ENCODE measurements around the gene DCLRE1B. TPM values are rescaled to one million over a fixed set of nuclear protein-coding genes. Genes with fewer than 3 reads are reported as not detected.

DCLRE1B gene
- total and polyA plus RNA-seq, 9 of the 15 experiments (the other 6 are each of a cell fraction or from before 2014, with no cell fraction given) = 10.6 to 28.8 (median 17.2) TPM

DNA sequence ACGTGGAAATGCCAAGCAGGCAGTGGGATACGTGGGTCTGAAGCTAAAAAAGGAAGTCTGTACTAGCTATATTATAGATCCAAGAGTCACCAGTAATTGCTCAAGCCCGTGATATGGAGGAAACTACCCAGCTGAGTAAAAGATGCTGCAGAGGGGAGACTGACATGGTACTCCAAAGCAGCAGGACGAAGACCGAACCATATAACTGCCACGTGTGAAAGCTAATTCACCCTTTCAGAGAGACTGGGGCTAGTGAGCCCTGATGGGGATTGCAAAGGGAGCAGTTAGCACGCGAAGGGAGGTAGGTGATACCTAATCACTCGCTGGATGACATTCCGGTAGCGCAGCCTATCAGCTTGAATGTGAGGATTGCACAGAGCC lies 843 bp upstream of the DCLRE1B start (continued):
- no peak for TF ChIP-seq SAP30 (IDR thresholded peaks at IDR 0.05; ENCODE audit: borderline replicate concordance, insufficient read depth, low read depth, low read length, poor library complexity, severe bottlenecking)
- TF ChIP-seq ARNT (IDR thresholded peaks at IDR 0.05) = 0 out of 4 replicates have a peak, but pooled peaks of 1 of the 2 experiments have one; percentile 30
- TF ChIP-seq SRSF1 (IDR thresholded peaks at IDR 0.05; ENCODE audit: low read depth, low read length) = no peak
- no peak for TF ChIP-seq CBX3 (IDR thresholded peaks at IDR 0.05; ENCODE audit: borderline replicate concordance in 1 of 2, low read length in 2 of 2)
- no peak for TF ChIP-seq KDM1A (IDR thresholded peaks at IDR 0.05)
- no peak for TF ChIP-seq RAD51 (IDR thresholded peaks at IDR 0.05; ENCODE audit: borderline replicate concordance, low read depth)
- TF ChIP-seq C11orf30 (IDR thresholded peaks at IDR 0.05; ENCODE audit: low read depth) = no peak
- no peak for TF ChIP-seq HNRNPUL1 (IDR thresholded peaks at IDR 0.05; ENCODE audit: low read length)
- TF ChIP-seq, protein P1, sequence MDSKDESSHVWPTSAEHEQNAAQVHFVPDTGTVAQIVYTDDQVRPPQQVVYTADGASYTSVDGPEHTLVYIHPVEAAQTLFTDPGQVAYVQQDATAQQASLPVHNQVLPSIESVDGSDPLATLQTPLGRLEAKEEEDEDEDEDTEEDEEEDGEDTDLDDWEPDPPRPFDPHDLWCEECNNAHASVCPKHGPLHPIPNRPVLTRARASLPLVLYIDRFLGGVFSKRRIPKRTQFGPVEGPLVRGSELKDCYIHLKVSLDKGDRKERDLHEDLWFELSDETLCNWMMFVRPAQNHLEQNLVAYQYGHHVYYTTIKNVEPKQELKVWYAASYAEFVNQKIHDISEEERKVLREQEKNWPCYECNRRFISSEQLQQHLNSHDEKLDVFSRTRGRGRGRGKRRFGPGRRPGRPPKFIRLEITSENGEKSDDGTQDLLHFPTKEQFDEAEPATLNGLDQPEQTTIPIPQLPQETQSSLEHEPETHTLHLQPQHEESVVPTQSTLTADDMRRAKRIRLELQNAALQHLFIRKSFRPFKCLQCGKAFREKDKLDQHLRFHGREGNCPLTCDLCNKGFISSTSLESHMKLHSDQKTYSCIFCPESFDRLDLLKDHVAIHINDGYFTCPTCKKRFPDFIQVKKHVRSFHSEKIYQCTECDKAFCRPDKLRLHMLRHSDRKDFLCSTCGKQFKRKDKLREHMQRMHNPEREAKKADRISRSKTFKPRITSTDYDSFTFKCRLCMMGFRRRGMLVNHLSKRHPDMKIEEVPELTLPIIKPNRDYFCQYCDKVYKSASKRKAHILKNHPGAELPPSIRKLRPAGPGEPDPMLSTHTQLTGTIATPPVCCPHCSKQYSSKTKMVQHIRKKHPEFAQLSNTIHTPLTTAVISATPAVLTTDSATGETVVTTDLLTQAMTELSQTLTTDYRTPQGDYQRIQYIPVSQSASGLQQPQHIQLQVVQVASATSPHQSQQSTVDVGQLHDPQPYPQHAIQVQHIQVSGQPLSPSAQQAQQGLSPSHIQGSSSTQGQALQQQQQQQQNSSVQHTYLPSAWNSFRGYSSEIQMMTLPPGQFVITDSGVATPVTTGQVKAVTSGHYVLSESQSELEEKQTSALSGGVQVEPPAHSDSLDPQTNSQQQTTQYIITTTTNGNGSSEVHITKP (IDR thresholded peaks at IDR 0.05; ENCODE audit: partially characterized antibody) = peak; percentile 5
- TF ChIP-seq, protein P2, sequence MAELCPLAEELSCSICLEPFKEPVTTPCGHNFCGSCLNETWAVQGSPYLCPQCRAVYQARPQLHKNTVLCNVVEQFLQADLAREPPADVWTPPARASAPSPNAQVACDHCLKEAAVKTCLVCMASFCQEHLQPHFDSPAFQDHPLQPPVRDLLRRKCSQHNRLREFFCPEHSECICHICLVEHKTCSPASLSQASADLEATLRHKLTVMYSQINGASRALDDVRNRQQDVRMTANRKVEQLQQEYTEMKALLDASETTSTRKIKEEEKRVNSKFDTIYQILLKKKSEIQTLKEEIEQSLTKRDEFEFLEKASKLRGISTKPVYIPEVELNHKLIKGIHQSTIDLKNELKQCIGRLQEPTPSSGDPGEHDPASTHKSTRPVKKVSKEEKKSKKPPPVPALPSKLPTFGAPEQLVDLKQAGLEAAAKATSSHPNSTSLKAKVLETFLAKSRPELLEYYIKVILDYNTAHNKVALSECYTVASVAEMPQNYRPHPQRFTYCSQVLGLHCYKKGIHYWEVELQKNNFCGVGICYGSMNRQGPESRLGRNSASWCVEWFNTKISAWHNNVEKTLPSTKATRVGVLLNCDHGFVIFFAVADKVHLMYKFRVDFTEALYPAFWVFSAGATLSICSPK (IDR thresholded peaks at IDR 0.05; ENCODE audit: borderline replicate concordance) = no peak
- TF ChIP-seq, protein P3, sequence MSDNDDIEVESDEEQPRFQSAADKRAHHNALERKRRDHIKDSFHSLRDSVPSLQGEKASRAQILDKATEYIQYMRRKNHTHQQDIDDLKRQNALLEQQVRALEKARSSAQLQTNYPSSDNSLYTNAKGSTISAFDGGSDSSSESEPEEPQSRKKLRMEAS (CRISPR knock-in tag; IDR thresholded peaks at IDR 0.05) = peak; percentile 72; the same call in 1 of the 2 replicates
- TF ChIP-seq MCM3 (IDR thresholded peaks at IDR 0.05) = no peak
- TF ChIP-seq, protein P4, sequence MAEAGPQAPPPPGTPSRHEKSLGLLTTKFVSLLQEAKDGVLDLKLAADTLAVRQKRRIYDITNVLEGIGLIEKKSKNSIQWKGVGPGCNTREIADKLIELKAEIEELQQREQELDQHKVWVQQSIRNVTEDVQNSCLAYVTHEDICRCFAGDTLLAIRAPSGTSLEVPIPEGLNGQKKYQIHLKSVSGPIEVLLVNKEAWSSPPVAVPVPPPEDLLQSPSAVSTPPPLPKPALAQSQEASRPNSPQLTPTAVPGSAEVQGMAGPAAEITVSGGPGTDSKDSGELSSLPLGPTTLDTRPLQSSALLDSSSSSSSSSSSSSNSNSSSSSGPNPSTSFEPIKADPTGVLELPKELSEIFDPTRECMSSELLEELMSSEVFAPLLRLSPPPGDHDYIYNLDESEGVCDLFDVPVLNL (CRISPR knock-in tag; IDR thresholded peaks at IDR 0.05; ENCODE audit: low read depth) = peak; percentile 19; the same call in 1 of the 2 replicates
- TF ChIP-seq, protein P5, sequence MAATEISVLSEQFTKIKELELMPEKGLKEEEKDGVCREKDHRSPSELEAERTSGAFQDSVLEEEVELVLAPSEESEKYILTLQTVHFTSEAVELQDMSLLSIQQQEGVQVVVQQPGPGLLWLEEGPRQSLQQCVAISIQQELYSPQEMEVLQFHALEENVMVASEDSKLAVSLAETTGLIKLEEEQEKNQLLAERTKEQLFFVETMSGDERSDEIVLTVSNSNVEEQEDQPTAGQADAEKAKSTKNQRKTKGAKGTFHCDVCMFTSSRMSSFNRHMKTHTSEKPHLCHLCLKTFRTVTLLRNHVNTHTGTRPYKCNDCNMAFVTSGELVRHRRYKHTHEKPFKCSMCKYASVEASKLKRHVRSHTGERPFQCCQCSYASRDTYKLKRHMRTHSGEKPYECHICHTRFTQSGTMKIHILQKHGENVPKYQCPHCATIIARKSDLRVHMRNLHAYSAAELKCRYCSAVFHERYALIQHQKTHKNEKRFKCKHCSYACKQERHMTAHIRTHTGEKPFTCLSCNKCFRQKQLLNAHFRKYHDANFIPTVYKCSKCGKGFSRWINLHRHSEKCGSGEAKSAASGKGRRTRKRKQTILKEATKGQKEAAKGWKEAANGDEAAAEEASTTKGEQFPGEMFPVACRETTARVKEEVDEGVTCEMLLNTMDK (IDR thresholded peaks at IDR 0.05; ENCODE audit: borderline replicate concordance, insufficient read depth, low read depth, low read length, poor library complexity, severe bottlenecking) = no peak
- TF ChIP-seq ZNF134 (CRISPR knock-in tag; conservative IDR thresholded peaks at IDR 0.05) = peak; percentile 63

All from K562 (cell line).